HEK293 (cell line): Measurements from ENCODE around the gene MED15.

ENCODE experiments used
- CTCF ChIA-PET: fragments of 350-600 bp; formaldehyde crosslinking; extraction: SDS; loops from one replicate; lab custom pipeline; 2021; ENCODE audit warnings: antibody characterized with exemption; lab: Yijun Ruan, JAX
- POLR2A ChIA-PET: fragments of 300-600 bp; formaldehyde crosslinking; extraction: SDS; loops from one replicate; lab custom pipeline; 2020; ENCODE audit warnings: antibody characterized with exemption, inconsistent platforms; lab: Yijun Ruan, JAX
- H3K27ac ChIP-seq: fragments of 200-500 bp; sonication (Bioruptor generic); 2 replicates; pipeline ENCODE4 v1.5.1; 2014; ENCODE audit warnings: low read depth, low read length, control low read depth, inconsistent platforms; ENCODE audit errors: extremely low read depth
- H3K36me3 ChIP-seq, 2 experiments: fragments of 200-500 bp in 1 of 2; sonication (Bioruptor generic) in 1 of 2; 1 replicate in 1 of 2; 2 replicates in 1 of 2; pipeline ENCODE4 v1.5.1; 2014 to 2017; ENCODE audit warnings: inconsistent platforms in 2 of 2, low read length in 2 of 2; ENCODE audit not compliant: control insufficient read depth in 2 of 2, insufficient read depth in 1 of 2
- H3K4me1 ChIP-seq: fragments of 200-500 bp; sonication (Bioruptor generic); 2 replicates; pipeline ENCODE4 v1.5.1; 2014; ENCODE audit warnings: mild to moderate bottlenecking, low read length, inconsistent platforms; ENCODE audit not compliant: control insufficient read depth, insufficient read depth
- H3K4me3 ChIP-seq: 2 replicates; pipeline ENCODE4 v1.5.1; 2011; ENCODE audit warnings: low read depth, mild to moderate bottlenecking, control low read depth, low read length, moderate library complexity
- H3K9me3 ChIP-seq: fragments of 200-500 bp; sonication (Bioruptor generic); 2 replicates; pipeline ENCODE4 v1.5.1; 2014; ENCODE audit warnings: low read depth, low read length, inconsistent platforms; ENCODE audit not compliant: control insufficient read depth, insufficient read depth
- FEZF1 ChIP-seq: fragments of 450-650 bp; formaldehyde crosslinking; IDR thresholded peaks from 2 replicates; pipeline ENCODE4 v1.5.1; 2016; ENCODE audit warnings: missing biosample characterization, missing genetic modification characterization
- GLIS1 ChIP-seq: fragments of 450-650 bp; formaldehyde crosslinking; IDR thresholded peaks from 2 replicates; pipeline ENCODE4 v1.5.1; 2016; ENCODE audit warnings: missing biosample characterization, missing genetic modification characterization
- OSR2 ChIP-seq: fragments of 450-650 bp; formaldehyde crosslinking; IDR thresholded peaks from 2 replicates; pipeline ENCODE4 v1.5.1; 2016; ENCODE audit warnings: missing biosample characterization, missing genetic modification characterization
- SCRT1 ChIP-seq: fragments of 450-650 bp; formaldehyde crosslinking; IDR thresholded peaks from 2 replicates; pipeline ENCODE4 v1.5.1; 2016; ENCODE audit warnings: missing biosample characterization, missing genetic modification characterization, borderline replicate concordance
- ZFHX2 ChIP-seq: fragments of 450-650 bp; formaldehyde crosslinking; conservative IDR thresholded peaks from 2 replicates; pipeline ENCODE4 v1.5.1; 2016; ENCODE audit warnings: missing biosample characterization, missing genetic modification characterization
- ZIC2 ChIP-seq: fragments of 450-650 bp; formaldehyde crosslinking; IDR thresholded peaks from 2 replicates; pipeline ENCODE4 v1.5.1; 2016; ENCODE audit warnings: missing biosample characterization, missing genetic modification characterization
- ZNF140 ChIP-seq: fragments of 450-650 bp; formaldehyde crosslinking; IDR thresholded peaks from 2 replicates; pipeline ENCODE4 v1.5.1; 2016; ENCODE audit warnings: missing biosample characterization, missing genetic modification characterization
- ZNF214 ChIP-seq: fragments of 450-650 bp; formaldehyde crosslinking; IDR thresholded peaks from 2 replicates; pipeline ENCODE4 v1.5.1; 2017; ENCODE audit warnings: missing biosample characterization, mild to moderate bottlenecking, missing genetic modification characterization, borderline replicate concordance
- ZNF366 ChIP-seq: fragments of 450-650 bp; formaldehyde crosslinking; conservative IDR thresholded peaks from 2 replicates; pipeline ENCODE4 v1.5.1; 2016; ENCODE audit warnings: missing biosample characterization, missing genetic modification characterization
- ZNF394 ChIP-seq: fragments of 450-650 bp; formaldehyde crosslinking; IDR thresholded peaks from 2 replicates; pipeline ENCODE4 v1.5.1; 2016; ENCODE audit warnings: missing biosample characterization, missing genetic modification characterization, mild to moderate bottlenecking, moderate library complexity, borderline replicate concordance
- ZNF521 ChIP-seq: fragments of 450-650 bp; formaldehyde crosslinking; IDR thresholded peaks from 2 replicates; pipeline ENCODE4 v1.5.1; 2017; ENCODE audit warnings: missing biosample characterization, mild to moderate bottlenecking, missing genetic modification characterization
- ZNF529 ChIP-seq: fragments of 450-650 bp; formaldehyde crosslinking; IDR thresholded peaks from 2 replicates; pipeline ENCODE4 v1.5.1; 2017; ENCODE audit warnings: missing genetic modification characterization, missing biosample characterization; ENCODE audit not compliant: insufficient replicate concordance
- TF ChIP-seq, protein P1 (sequence below): fragments of 450-650 bp; formaldehyde crosslinking; IDR thresholded peaks from 2 replicates; pipeline ENCODE4 v1.5.1; 2016; ENCODE audit warnings: missing biosample characterization, missing genetic modification characterization
- TF ChIP-seq, protein P2 (sequence below): fragments of 450-650 bp; formaldehyde crosslinking; IDR thresholded peaks from 2 replicates; pipeline ENCODE4 v1.5.1; 2016; ENCODE audit warnings: missing biosample characterization, missing genetic modification characterization
- TF ChIP-seq, protein P3 (sequence below): fragments of 450-650 bp; formaldehyde crosslinking; conservative IDR thresholded peaks from 2 replicates; pipeline ENCODE4 v1.5.1; 2016; ENCODE audit warnings: low read depth, missing biosample characterization, missing genetic modification characterization

Gene MED15

DNA sequence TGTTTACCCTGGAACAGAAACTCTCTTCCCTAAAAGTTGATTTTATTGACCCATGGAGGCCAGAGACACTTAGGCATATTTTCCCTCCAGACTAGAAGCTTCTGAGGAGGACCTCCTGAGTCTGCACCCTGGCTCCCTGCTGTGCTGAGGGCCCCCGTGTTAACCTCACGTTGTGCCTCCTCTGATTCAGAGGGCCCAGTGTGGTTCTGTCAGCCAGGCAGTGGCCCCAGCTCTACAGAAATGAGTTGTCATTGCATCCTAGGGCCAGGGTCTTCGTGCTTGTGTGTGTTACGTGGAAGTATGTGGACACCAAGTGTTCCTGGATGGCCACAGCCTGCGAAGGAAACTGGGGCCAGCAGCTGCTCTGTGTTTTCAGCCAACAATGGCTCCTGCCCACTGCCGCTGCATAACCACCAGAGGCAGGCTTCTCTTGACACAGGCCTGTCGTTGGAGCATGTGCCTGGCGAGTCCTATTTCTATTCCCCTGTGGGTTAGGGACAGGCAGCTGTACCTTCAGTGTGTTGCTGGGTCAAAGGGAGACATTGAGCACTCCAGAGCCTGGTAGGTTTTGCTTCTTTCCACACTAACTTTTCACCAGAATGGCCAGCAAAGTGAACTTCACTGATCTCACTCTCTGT is 44.5 kb downstream of the MED15 start:
- Histone ChIP-seq H3K9me3 (no peaks in the 10 kb centered on the region), H3K27ac (no peak overlapping the region; the same call in 1 of the 2 replicates), H3K4me1 (peaks cover 11% of the 10 kb centered on the region), H3K36me3 (peaks cover 0 to 61% of the 10 kb centered on the region in 2 experiments; a peak in 1 of 3 replicates), H3K4me3 (no peak overlapping the region)
- TF ChIP-seq, protein P1, sequence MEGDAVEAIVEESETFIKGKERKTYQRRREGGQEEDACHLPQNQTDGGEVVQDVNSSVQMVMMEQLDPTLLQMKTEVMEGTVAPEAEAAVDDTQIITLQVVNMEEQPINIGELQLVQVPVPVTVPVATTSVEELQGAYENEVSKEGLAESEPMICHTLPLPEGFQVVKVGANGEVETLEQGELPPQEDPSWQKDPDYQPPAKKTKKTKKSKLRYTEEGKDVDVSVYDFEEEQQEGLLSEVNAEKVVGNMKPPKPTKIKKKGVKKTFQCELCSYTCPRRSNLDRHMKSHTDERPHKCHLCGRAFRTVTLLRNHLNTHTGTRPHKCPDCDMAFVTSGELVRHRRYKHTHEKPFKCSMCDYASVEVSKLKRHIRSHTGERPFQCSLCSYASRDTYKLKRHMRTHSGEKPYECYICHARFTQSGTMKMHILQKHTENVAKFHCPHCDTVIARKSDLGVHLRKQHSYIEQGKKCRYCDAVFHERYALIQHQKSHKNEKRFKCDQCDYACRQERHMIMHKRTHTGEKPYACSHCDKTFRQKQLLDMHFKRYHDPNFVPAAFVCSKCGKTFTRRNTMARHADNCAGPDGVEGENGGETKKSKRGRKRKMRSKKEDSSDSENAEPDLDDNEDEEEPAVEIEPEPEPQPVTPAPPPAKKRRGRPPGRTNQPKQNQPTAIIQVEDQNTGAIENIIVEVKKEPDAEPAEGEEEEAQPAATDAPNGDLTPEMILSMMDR (tag by site-specific recombination) = peak; percentile 78
- TF ChIP-seq ZIC2 (peak; percentile 76), ZNF521 (tag by site-specific recombination) (no peak), GLIS1 (peak; percentile 74)
- CTCF ChIA-PET = interaction anchor here (1.0 to 5.9 kb wide), 4 partner anchors 10 to 45 kb away, joined by 3 to 72 read pairs (median 8); no protein-coding TSS in a partner anchor
- POLR2A ChIA-PET = no interaction called here

DNA sequence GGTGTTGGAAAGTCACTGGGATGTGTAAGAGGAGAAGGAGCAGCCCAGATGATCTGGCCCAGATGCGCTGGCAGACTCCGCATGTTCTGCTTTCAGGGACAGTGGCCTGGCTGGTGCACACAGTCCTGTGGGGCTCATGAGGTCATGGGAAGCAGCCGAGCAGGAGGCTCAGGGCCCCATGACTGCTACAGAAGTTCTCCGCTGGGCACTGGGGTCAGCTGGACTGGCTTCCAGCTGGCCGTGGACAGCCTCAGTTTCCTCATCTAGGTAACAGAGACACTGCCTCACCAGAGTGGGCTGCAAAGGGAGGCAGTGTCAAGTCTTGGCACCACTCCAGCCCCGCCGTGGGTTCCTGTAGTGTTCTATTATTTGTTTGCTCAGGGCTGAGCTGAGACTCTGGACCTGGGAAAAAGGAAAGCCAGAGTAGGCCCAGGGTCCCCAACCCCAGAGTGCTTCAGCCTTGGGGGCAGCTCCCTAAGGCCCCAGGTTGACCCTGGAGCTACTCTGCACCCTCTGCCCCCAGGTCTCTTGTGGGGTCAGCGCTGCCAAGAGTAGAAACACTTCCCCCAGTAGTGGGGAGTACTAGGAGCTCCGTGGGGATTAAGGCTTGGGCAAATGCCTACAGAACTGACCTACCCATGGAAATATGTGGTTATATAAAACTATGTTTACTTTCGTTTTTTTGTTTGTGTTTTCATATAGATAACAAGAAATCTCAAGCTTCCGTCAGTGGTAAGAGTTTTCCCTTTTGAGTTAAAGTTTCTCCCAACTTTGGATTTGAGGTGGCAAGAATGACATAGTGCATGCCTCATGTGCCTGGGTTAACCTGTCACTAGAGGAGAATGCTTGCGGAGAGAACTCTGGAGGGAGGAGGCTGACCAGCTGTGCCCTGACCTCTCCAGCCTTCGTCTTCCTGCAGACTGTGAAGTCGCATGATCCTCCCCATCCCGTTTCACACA is 45.3 kb downstream of the MED15 start:
- ChIA-PET CTCF (interaction anchor here (0.8 to 5.9 kb wide), 5 partner anchors 9 to 135 kb away, joined by 3 to 72 read pairs (median 7); no protein-coding TSS in a partner anchor), POLR2A (no interaction called here)
- H3K4me1 ChIP-seq = peaks cover 11% of the 10 kb centered on the region
- H3K9me3 ChIP-seq = no peaks in the 10 kb centered on the region
- H3K36me3 ChIP-seq = peaks cover 0 to 69% of the 10 kb centered on the region in 2 experiments; a peak in 1 of 3 replicates
- H3K27ac ChIP-seq = no peak overlapping the region
- TF ChIP-seq ZNF529 (tag by site-specific recombination) (no peak), ZNF140 (tag by site-specific recombination) (no peak), ZFHX2 (no peak), ZNF394 (tag by site-specific recombination) (no peak), OSR2 (tag by site-specific recombination) (no peak), FEZF1 (tag by site-specific recombination) (no peak), SCRT1 (tag by site-specific recombination) (no peak), ZNF214 (tag by site-specific recombination) (no peak), ZNF366 (tag by site-specific recombination) (no peak)
- TF ChIP-seq, protein P2, sequence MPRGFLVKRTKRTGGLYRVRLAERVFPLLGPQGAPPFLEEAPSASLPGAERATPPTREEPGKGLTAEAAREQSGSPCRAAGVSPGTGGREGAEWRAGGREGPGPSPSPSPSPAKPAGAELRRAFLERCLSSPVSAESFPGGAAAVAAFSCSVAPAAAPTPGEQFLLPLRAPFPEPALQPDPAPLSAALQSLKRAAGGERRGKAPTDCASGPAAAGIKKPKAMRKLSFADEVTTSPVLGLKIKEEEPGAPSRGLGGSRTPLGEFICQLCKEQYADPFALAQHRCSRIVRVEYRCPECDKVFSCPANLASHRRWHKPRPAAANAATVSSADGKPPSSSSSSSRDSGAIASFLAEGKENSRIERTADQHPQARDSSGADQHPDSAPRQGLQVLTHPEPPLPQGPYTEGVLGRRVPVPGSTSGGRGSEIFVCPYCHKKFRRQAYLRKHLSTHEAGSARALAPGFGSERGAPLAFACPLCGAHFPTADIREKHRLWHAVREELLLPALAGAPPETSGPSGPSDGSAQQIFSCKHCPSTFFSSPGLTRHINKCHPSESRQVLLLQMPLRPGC (tag by site-specific recombination) = no peak
- TF ChIP-seq, protein P3, sequence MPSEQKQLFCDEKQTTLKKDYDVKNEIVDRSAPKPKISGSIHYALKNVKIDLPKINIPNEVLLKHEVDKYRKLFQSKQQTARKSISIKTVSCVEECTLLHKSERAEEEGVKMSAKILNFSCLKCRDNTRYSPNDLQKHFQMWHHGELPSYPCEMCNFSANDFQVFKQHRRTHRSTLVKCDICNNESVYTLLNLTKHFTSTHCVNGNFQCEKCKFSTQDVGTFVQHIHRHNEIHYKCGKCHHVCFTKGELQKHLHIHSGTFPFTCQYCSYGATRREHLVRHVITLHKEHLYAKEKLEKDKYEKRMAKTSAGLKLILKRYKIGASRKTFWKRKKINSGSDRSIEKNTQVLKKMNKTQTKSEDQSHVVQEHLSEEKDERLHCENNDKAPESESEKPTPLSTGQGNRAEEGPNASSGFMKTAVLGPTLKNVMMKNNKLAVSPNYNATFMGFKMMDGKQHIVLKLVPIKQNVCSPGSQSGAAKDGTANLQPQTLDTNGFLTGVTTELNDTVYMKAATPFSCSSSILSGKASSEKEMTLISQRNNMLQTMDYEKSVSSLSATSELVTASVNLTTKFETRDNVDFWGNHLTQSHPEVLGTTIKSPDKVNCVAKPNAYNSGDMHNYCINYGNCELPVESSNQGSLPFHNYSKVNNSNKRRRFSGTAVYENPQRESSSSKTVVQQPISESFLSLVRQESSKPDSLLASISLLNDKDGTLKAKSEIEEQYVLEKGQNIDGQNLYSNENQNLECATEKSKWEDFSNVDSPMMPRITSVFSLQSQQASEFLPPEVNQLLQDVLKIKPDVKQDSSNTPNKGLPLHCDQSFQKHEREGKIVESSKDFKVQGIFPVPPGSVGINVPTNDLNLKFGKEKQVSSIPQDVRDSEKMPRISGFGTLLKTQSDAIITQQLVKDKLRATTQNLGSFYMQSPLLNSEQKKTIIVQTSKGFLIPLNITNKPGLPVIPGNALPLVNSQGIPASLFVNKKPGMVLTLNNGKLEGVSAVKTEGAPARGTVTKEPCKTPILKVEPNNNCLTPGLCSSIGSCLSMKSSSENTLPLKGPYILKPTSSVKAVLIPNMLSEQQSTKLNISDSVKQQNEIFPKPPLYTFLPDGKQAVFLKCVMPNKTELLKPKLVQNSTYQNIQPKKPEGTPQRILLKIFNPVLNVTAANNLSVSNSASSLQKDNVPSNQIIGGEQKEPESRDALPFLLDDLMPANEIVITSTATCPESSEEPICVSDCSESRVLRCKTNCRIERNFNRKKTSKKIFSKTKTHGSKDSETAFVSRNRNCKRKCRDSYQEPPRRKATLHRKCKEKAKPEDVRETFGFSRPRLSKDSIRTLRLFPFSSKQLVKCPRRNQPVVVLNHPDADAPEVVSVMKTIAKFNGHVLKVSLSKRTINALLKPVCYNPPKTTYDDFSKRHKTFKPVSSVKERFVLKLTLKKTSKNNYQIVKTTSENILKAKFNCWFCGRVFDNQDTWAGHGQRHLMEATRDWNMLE (tag by site-specific recombination) = no peak
- H3K4me3 ChIP-seq = no peak overlapping the region
